ENCODE data around the gene NEMP1. TPM values are rescaled to one million over a fixed set of nuclear protein-coding genes. Genes with fewer than 3 reads are reported as not detected.

Gene NEMP1
- 11.7 to 18.9 TPM (median 15.6 TPM) in 5 replicates for total RNA-seq (2022; extraction: Qiagen RNA extraction)

GRCh38 chr12:57078519-57079404, at the start of gene NEMP1:
Gene NEMP1, minus strand, starts transcription at chr12:57078791. Its CDS starts 46 bp downstream, at chr12:57078745.

GRCh38 chr12:57127726-57128518, 49.3 kb upstream of the NEMP1 start, which contains the start of gene LRP1:
Gene LRP1, plus strand, starts transcription at chr12:57128483. Its CDS starts 482 bp downstream, at chr12:57128965.

GRCh38 chr12:57111031-57111734, 32.6 kb upstream of the NEMP1 start, which contains the start of gene STAT6:
Gene STAT6, minus strand, starts transcription at chr12:57111362. Its CDS starts 3,084 bp downstream, at chr12:57108278.

GRCh38 chr12:57088354-57089270, 10.0 kb upstream of the NEMP1 start, which contains the start of gene NAB2:
Gene NAB2, plus strand, starts transcription at chr12:57089114. Its CDS starts 158 bp downstream, at chr12:57089272.

GRCh38 chr12:57049890-57050289, 28.7 kb downstream of the NEMP1 start, which contains the start of gene MYO1A:
Gene MYO1A, minus strand, starts transcription at chr12:57050129. Its CDS starts 1,806 bp downstream, at chr12:57048323.

GRCh38 chr12:57016348-57016747, 62.2 kb downstream of the NEMP1 start, which contains the start of gene TAC3:
Gene TAC3, minus strand, starts transcription at chr12:57016529. Its CDS starts 732 bp downstream, at chr12:57015797.

GRCh38 chr12:57005980-57006808, 72.4 kb downstream of the NEMP1 start, which contains the start of gene ZBTB39:
Gene ZBTB39, minus strand, starts transcription at chr12:57006546. Its CDS starts 1,629 bp downstream, at chr12:57004917.

Other genes starting within 250 kb of the NEMP1 start
- gene SDR9C7, start 144.4 kb downstream of the NEMP1 start, total RNA-seq (2022; extraction: Qiagen RNA extraction) = 0.05 to 0.08 TPM (median 0.07 TPM) in 4 of 5 replicates, not detected in the other
- 0.18 to 0.39 TPM (median 0.26 TPM) in 5 replicates for gene RDH16, start 121.2 kb downstream of the NEMP1 start, total RNA-seq (2022; extraction: Qiagen RNA extraction)
- 4.7 to 6.6 TPM (median 6.1 TPM) in 5 replicates for gene ZBTB39, start 72.2 kb downstream of the NEMP1 start, total RNA-seq (2022; extraction: Qiagen RNA extraction)
- 0.11 to 0.15 TPM in 2 of 5 replicates, not detected in the others for gene TAC3, start 62.3 kb downstream of the NEMP1 start, total RNA-seq (2022; extraction: Qiagen RNA extraction)
- 0.10 to 0.72 TPM (median 0.30 TPM) in 5 replicates for gene MYO1A, start 28.7 kb downstream of the NEMP1 start, total RNA-seq (2022; extraction: Qiagen RNA extraction)
- gene NAB2, start 10.3 kb upstream of the NEMP1 start, total RNA-seq (2022; extraction: Qiagen RNA extraction) = 11.7 to 15.1 TPM (median 14.0 TPM) in 5 replicates
- 32.8 to 49.9 TPM (median 45.3 TPM) in 5 replicates for gene STAT6, start 32.6 kb upstream of the NEMP1 start, total RNA-seq (2022; extraction: Qiagen RNA extraction)
- gene LRP1, start 49.7 kb upstream of the NEMP1 start, total RNA-seq (2022; extraction: Qiagen RNA extraction) = 9.7 to 18.2 TPM (median 14.8 TPM) in 5 replicates
- gene LRP1-AS, start 68.8 kb upstream of the NEMP1 start, total RNA-seq (2022; extraction: Qiagen RNA extraction) = not detected in 5 replicates
- 3.7 to 6.8 TPM (median 5.3 TPM) in 5 replicates for gene NXPH4, start 138.0 kb upstream of the NEMP1 start, total RNA-seq (2022; extraction: Qiagen RNA extraction)
- gene SHMT2, start 150.9 kb upstream of the NEMP1 start, total RNA-seq (2022; extraction: Qiagen RNA extraction) = 110 to 145 TPM (median 136 TPM) in 5 replicates
- gene STAC3, start 172.4 kb upstream of the NEMP1 start, total RNA-seq (2022; extraction: Qiagen RNA extraction) = 0.18 to 0.54 TPM (median 0.38 TPM) in 4 of 5 replicates, not detected in the other